Stimulated activated CD8-positive, alpha-beta memory T cell treated with anti-CD3 and anti-CD28 coated beads, Interleukin-15, amount 100 ng/mL, for 1 hour (primary cell): Measurements from ENCODE around the gene SLC9A9.
A peak's percentile ranks its signal among the peaks of the same experiment; 100 is the strongest.

ENCODE experiments used
- DNase-seq: peaks from one replicate; pipeline ENCODE4 v3.0.0-alpha.2; 2020; ENCODE audit warnings: low read depth

The SLC9A9 gene

DNA sequence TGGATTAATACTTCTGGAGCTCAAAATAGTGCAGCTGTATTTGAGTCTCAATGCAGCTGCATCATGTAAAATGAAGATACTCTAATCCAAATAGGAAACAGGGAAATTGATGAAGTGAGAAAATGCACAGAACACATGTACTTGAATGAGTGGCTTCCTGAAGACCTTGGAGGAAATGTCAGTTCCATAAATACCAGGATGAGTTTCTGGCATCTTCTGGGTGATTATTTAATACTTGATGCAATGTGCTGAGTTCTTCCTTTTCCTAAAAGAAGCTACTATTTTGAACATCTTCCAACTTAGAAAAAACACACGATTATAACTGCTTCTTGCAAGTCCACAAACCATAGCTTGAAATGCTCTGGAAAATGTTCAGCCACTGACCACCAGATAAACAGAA lies 162.8 kb downstream of the SLC9A9 start:
- DNase-seq: no peak

DNA sequence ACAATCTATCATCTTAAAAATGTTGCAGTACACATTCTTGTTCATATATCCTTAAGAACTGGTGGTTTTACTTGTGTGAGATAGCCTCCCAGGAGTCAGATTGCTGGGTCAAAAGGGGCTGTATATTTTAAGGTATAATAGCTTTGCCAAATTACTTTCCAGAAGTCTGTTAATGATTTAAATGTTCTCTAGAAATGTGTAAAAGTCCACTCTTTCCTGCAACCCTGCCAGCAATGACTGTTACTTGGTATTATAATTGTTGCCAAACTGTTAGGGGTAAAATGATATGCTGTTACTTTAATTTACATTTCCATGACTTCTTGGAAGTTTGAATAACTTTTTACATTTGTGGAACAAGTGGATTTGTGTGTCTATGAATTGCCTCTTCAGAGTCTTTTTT lies 170.8 kb downstream of the SLC9A9 start:
- no peak for DNase-seq

DNA sequence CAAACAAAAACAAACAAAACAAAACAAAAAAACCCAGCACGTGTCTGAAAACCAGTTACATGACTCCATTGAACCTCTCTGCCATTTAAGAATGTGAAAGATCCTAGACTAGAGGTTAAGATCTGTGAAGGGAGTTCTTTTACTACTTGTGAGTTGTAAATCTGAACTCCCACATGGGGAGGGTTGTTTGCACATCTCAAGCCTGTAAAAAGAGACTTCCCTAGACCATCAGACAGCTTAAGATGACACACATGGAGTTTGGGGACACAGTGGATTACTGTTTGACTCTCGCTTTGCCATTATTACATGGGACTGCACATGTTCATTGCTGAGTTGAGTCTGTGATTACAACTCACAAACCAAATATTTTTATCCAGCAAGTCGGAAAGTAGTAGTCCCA lies 171.5 kb downstream of the SLC9A9 start:
- DNase-seq: no peak

DNA sequence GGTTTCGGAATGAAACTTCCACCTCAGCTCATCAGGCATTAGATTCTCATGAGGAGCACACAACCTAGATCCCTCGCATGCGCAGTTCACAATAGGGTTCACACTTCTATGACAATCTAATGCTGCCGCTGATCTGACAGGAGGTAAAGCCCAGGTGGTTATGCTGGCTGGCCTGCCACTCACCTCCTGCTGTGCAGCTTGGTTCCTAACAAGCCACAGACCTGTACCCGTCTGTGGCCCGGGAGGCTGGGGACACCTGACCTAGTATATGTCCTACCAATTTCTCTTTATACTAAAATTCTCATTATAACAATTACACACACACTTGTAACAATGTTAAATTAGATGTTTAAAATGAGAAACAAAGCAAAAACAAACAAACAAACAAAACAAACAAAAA lies 172.2 kb downstream of the SLC9A9 start:
- no peak for DNase-seq

DNA sequence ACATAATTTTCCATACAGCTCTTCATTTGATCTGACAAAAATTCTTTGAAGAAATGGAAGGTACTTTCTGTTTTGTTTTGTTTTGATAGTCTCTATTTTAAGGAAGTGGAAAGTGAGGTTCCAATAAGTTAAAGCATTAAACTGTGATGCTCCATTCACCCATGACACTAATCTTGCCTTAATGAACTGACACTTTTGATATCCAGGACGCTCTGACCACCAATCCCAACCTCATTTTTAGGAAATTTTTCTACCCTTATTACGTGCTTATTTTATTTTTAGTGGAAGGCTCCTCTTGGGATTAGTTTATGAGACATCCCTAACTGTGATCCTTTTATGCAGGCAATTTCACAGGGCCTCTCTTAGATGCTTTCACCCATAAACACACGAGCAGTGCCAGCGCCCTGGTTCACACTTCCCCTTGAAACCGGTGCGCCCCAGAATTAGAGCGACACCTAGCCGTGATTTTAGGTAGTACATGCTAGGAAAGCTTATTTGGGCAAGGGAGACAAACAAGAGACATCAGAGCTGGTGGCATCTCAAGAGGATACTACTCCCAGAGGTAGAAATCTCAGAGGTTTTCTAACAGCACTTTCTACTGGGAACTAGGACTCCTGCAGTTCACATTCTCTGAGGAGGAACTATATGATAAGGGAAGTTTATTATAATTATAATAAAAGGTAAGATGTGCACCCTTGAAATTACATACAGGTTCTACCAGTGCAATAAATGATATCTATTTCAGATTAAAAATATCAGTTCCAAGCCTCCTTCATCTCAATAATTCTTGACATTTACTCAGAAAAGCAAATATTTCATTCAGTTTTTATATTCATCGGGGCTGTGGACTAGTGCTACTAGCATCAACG lies 173.9 kb downstream of the SLC9A9 start:
- peak; percentile 59 for DNase-seq

DNA sequence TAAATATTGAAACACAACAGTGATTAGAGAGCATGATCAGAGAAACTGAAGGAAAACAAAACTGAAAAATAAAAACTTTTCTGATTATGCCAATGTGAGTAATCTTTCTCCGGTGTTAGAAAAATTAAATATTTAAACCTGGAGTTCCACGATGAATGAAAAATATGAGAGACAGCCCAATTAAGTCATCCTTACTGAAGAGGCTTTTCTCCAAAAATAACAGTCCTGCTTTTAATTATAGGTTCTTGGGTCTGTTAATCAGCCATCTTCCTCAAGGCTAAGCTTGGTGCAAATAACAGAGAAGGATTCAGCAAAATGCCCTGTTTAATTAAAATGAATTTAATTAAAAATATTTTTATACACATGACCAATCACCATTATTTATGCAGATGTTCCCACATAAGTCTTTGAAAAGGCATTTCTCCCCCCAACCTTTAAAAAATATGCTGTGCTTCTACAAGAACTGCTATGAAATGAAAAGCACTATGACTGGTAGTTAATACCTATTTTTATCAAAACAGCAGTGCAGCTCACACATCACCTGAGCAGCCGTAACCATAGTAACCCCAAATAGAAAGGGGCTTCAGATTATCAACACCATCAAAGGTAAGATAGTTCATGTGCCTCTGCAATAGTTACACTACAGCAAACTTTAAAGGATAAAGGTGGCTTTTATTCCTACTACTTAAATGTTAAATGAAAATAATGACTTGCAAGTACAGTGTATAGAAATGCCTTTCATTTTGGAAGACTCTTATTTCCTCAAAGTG lies 175.7 kb downstream of the SLC9A9 start:
- DNase-seq: no peak

DNA sequence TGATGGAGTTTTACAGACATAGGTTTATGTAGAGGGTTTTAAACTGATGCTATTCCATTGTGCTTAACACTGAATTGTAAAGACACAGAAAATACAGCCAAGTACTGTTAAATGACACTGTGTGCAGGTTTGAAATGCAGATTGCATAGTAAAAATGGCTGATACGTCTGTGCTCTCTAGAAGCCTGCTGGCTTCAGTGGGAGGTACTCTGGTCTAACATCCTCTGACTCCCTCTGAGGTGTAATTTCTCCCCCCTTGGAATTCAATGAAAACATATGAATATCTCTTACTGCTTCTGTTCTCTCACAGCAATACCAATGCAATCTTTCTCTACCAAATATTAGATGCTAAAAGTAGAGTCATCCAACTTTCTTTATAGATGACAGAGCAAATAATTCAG lies 176.6 kb downstream of the SLC9A9 start:
- DNase-seq: no peak

DNA sequence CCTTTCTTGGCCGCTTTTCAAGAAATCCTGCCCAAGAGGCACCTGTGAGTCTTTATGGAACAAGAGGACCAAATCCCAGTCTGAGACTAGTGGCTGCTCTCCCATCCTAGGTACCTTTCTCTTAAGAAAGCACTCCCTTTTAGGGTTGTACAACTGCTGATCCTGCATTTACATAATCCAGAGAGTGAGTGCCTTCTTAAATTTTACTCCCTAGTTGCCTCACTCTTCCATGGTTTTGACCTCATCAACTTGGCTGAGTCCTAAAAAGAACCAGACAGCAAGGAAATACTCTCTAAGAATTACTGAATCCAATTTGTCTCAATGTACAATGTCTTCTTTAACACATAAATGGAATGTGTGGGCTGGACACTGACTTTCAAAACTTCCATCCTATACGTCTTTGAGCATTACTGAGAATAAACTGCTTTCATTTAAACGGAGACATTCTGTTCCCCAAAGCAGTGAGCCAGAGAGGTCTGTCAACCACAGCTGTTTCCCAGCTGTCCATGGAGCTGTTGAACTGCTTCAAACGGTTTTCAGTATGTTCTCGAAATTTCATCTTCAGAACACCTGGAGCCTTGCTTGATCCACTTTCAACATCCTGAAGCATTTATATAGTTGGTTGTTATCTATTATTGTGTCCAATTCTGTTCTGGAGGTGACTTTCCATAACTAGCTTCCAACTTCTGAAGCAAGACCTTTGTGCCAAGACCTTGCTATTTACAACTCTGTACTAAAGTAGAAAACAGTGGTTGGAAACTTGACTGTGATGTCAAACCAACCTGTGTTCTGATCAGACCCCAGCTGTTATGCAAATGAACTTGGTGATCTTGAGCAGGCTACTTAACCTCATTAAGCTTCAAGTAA lies 179.1 kb downstream of the SLC9A9 start:
- DNase-seq: no peak

DNA sequence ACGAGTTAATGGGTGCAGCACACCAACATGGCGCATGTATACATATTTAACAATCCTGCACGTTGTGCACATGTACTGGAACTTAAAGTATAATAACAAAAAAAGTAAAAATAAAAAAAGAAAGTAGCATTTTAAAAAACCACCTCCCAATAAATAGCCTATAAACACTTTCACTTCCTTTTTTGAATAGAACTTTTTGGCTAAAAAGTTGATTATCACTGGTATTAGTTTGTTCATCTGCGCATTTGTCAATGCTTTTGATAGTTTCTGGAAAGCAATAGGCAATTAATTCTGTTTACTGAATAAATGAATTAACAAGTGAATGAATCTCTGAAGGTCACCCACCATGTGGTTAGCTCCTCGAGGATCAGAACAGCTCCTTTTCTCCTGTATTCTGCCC lies 179.9 kb downstream of the SLC9A9 start:
- DNase-seq: no peak

DNA sequence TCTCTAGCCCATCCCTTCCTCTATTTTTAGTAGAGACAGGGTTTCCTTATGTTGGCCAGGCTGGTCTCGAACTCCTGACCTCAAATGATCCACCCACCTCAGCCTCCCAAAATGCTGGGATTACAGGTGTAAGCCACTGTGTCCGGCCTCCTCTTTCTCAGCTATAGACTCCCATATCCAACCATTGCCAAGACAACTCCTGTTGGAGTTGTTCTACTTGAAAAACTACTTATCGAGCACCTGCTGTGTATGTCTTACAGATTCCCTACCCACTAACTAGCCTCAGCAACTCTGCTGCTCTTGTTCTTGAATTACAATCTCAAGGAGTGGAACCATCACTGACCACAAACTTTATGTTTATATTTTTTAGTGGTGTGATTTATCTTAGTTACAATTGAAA lies 186.6 kb downstream of the SLC9A9 start:
- DNase-seq: no peak

DNA sequence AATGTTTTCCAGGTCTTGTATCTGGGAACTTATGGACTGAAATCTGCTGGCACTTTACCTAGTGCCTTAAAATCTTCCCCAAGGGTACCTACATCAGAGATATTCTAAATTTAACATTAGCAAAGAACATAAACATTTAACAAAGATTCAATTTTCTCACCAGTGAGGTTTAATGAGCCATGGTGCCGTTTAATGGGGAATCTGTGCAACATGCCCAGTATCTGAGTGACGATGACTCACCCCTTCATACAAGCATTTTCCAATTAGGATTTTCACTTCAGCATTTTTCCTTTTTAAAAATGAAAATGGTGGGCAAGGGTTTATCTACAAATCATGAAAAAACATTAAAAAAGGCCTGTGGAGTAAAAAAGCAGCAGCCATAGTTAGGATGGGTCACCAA lies 189.4 kb downstream of the SLC9A9 start:
- no peak for DNase-seq

DNA sequence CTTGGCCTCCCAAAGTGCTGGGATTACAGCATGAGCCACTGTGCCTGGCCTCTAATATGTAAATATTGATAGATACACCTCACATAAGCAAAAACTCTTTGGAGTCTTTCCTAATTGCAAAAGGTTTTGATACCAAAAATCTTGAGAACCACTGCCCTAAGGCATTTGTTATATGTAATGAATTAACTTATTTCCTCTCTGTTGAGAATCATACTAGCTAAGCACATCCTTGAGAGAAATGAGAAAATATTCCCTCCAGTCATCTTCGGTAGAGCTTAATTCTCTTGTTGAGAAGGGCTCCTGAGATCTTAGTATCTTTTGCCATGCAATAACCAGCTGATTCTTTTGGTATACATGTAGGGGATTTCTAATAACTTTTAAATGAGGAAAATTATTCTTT lies 190.2 kb downstream of the SLC9A9 start:
- DNase-seq: no peak

DNA sequence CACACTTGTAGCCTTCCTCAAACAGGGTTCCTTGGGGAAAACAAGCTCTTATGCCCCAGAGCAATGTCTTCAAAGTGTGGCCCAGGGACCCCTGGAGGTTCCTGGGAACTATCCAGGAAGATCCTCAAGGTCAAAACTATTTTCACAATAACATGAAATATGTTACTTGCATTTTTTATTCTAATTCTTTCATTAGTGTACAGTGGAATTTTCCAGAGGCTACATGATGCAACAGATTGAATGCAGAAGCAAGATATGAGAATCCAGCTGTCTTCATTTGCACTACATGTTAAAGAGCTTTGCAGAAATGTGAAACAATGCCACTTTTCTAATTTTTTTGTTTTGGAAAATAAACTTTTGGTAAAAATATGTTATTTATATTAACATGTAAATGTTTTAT lies 190.9 kb downstream of the SLC9A9 start:
- no peak for DNase-seq

DNA sequence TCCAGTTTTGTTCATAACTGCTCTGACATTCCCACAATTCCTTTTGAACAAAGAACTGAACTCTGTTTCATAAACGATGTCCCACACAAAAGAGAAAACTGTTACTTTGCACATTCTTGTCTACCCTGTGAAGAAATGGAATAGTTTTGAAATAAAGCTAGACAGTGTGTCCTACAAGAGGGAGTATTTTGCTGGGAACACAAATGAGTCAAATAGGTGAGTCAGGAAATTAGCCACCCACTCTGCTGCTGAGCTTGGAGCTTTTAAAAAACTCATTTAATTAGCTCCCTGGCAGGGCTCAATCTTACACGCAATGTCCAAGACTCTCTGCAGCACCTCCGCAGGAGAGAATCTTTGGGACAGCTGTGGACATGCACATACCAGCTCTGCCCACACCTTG lies 193.4 kb downstream of the SLC9A9 start:
- DNase-seq: no peak

DNA sequence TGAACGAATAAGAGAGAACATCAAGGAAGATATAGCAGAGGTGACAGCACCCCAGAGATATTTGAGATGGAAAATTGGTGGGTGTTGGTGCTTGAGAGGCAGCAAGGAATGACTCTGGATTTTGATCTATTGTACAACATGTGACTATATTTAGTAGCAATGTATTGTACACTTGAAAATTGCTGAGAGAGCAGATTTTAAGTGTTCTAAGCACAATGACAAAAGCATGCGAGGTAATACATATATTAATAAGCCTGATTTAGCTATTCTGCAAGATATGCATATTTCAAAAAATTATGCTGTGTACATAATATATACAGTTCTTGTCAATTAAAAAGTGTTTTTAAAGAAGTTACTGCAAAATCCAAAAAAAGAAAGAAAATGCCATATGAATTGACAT lies 194.3 kb downstream of the SLC9A9 start:
- no peak for DNase-seq

DNA sequence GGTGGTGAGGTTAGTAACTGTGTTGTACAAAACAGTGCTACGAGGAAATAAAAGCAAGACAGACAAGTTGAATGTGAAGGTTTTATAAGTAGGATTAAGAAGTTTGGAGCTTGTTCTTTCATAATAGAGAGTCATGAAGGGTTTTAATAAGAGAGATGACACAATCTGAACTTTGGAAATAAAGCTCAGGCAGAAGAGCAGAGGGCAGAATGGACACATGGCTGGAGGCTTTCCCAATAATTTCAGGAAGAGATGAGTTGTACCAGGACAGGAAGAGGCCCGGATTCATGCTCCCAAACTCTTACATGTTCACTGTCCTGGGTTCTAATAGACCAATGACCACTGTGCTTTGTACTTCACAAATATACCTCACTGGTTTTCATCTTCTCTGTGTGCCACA lies 194.8 kb downstream of the SLC9A9 start:
- DNase-seq: no peak

DNA sequence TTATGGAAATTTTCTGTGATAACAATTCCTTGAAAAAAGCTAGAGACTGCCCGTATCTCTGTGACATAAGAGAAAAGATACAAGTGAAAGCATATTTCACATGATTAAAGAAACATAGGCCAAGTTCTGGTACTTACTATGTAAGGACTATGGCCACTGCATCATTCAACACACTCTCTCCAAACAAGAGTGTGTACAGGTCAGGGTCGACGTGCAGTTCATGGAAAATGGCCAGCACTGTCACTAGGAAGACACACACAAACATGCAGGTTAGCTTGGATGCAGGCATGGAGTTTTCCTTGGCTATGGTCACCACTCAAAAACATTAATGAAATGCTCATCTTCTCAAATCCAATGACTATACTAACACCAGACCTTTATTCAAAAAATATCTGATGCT lies 196.2 kb downstream of the SLC9A9 start:
- DNase-seq: no peak

DNA sequence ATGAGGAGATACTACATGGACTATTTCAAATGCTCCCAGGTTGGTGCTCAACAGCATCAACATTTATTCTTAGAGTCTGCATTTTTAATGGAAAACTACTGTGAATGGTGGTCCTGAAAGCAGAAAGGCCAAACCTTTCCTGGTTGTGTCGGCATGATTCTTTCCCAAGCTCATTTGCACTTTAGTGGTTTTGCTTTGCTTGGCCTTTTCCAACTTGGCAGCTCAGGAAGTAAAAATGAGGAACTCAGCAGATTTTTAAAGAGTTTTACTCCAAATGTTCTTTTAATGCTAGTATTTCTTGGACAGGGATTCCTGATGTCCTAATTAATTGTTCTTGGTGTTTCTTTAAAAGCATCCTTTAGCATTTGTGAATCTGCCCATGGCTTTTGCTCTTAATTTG lies 197.4 kb downstream of the SLC9A9 start:
- DNase-seq: no peak

DNA sequence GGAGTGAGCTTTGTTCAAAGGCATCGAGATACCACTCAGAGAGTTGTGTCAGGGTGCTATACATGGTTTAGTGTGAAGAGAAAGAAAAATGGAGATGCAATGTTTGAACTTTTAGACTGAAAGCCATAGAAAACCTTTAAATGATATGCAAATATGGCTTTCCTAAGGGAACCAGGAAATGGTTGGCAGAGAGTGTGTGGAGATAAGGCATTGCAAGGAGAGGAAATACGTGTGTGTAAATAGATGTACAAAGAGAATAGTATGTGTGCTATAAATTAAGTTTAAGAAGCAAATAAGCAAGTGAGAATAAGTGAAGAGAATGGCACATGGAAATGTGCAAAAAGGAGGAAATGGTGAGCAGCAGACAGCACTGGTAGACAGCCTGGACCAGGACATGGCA lies 198.1 kb downstream of the SLC9A9 start:
- no peak for DNase-seq

DNA sequence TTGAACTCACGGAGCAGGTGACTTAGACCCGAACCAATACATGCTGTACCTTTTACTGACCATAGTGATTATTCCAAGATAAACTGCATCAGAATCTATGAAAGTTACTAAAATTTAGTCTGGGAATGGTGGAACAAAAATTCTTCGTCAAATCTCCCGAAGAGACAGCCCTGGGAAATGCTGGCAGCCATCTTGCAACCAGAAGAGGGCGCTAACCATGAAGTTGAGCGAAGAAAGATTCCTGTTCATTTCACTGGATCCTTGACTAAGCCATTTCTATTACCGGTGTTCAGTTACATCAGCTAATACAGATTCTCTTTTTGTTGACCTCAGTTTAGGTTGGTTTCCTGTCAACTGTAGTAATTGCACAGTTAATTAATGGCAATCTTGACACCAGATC lies 199.6 kb downstream of the SLC9A9 start:
- no peak for DNase-seq

DNA sequence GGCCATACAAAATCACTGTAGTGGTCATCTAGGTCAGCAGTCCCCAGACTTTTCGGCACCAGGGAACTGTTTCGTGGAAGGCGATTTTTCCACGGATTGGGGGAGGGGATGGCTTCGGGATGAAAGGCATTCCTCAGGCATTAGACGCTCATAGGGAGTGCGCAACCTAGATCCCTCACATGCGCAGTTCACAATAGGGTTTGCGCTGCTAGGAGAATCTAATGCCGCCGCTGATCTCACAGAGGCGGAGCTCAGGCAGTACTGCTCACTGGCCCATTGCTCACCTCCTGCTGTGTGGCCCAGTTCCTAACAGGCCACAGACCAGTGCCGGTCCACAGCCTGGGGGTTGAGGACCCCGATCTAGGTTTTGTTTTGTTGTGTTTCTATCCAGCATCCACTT lies 200.1 kb downstream of the SLC9A9 start:
- no peak for DNase-seq

DNA sequence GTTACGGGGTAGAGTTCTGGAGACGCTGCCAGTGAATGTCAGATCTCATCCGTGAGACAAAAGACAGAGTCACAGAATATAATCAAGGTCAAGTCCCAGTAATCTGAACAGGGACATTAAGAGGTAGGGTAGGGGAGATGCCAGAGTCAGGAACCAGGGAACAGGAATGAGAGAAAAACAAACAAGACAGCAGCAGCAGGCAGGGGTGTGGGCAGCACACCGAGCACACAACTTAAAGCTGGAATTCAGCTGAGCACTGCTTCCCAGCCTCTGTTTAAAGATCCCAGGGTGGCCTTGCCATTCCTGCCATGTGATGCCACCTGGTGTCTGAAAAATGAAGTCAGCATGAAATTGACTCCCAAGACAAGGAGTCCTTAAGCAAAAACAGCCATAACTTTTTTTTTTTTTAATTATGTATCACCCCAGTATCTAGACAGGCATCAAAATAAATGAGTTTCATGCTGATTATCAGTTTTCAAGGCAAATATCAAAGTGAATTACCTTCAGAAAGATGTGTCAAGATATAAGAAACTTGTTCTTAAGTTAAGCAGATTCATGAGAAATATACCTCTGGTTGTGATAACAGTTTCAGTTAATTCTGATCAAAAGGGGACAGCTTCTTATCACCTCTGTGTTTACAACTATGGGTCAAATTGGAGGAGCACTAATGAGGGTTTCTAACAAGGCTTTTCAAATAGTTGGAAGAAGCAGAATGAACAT lies 203.7 kb downstream of the SLC9A9 start:
- no peak for DNase-seq
